Osteocyte (in vitro differentiated cells): ENCODE results near the gene EXOC6B. TPM values are rescaled to one million over a fixed set of nuclear protein-coding genes. Genes with fewer than 3 reads are reported as not detected.

Source experiments
- DNase-seq: peaks from one replicate; pipeline ENCODE4 v3.0.0; 2021; ENCODE audit warnings: mixed read lengths; ENCODE audit not compliant: unreplicated experiment; ENCODE audit errors: extremely low spot score
- H3K27ac Mint-ChIP-seq: one replicate; pipeline ENCODE4 v1.8.0; 2021; ENCODE audit warnings: mild to moderate bottlenecking, mixed read lengths; ENCODE audit not compliant: unreplicated experiment
- H3K27me3 Mint-ChIP-seq: one replicate; pipeline ENCODE4 v1.8.0; 2021; ENCODE audit warnings: mixed read lengths; ENCODE audit not compliant: unreplicated experiment
- H3K36me3 Mint-ChIP-seq: one replicate; pipeline ENCODE4 v1.8.0; 2021; ENCODE audit warnings: mixed read lengths; ENCODE audit not compliant: unreplicated experiment
- H3K4me1 Mint-ChIP-seq: one replicate; pipeline ENCODE4 v1.8.0; 2021; ENCODE audit warnings: mixed read lengths; ENCODE audit not compliant: unreplicated experiment
- H3K4me3 Mint-ChIP-seq: one replicate; pipeline ENCODE4 v1.8.0; 2021; ENCODE audit warnings: mild to moderate bottlenecking, moderate library complexity, mixed read lengths; ENCODE audit not compliant: unreplicated experiment
- H3K9me3 Mint-ChIP-seq: one replicate; pipeline ENCODE4 v1.8.0; 2021; ENCODE audit warnings: mixed read lengths; ENCODE audit not compliant: unreplicated experiment
- CTCF ChIP-seq: fragments of 200-600 bp; sonication (generic); IDR thresholded peaks from 2 replicates; pipeline ENCODE4 v1.5.0; 2021; ENCODE audit warnings: antibody characterized with exemption, mild to moderate bottlenecking, moderate library complexity
- total RNA-seq: library from RNA; stranded (reverse); gene quantifications from 2 replicates; pipeline ENCODE4 v1.2.1, GENCODE V29; 2021

Gene EXOC6B
- total RNA-seq, 1 donor from 2014 or later, result 33.8 TPM

GRCh38 chr2:72145658-72146329 lies 680.0 kb downstream of the EXOC6B start:
- H3K4me1 Mint-ChIP-seq, result peaks cover 54% of the 10 kb centered on the region
- peaks cover 50% of the 10 kb centered on the region for H3K27me3 Mint-ChIP-seq
- H3K27ac Mint-ChIP-seq, result peak overlapping the region; percentile 31
- H3K4me3 Mint-ChIP-seq, result peak overlapping the region; percentile 74
- peak; percentile 56 for DNase-seq
- no peak for TF ChIP-seq CTCF
- H3K9me3 Mint-ChIP-seq, result no peaks in the 10 kb centered on the region
- peaks cover 3% of the 10 kb centered on the region for H3K36me3 Mint-ChIP-seq

GRCh38 chr2:72145289-72145657 lies 680.6 kb downstream of the EXOC6B start:
- peak overlapping the region; percentile 74 for H3K4me3 Mint-ChIP-seq
- peaks cover 54% of the 10 kb centered on the region for H3K4me1 Mint-ChIP-seq
- no peak for TF ChIP-seq CTCF
- H3K36me3 Mint-ChIP-seq, result peaks cover 3% of the 10 kb centered on the region
- H3K9me3 Mint-ChIP-seq, result no peaks in the 10 kb centered on the region
- H3K27ac Mint-ChIP-seq, result peak overlapping the region; percentile 31
- peak; percentile 78 for DNase-seq
- peaks cover 47% of the 10 kb centered on the region for H3K27me3 Mint-ChIP-seq

GRCh38 chr2:72144632-72145288 lies 681.1 kb downstream of the EXOC6B start:
- Mint-ChIP-seq H3K27me3 (peaks cover 43% of the 10 kb centered on the region), H3K27ac (no peak overlapping the region), H3K9me3 (no peaks in the 10 kb centered on the region), H3K4me3 (peak overlapping the region; percentile 74), H3K4me1 (peaks cover 48% of the 10 kb centered on the region), H3K36me3 (peaks cover 3% of the 10 kb centered on the region)
- TF ChIP-seq CTCF, result no peak
- peak; percentile 84 for DNase-seq

- peaks cover 38% of the 10 kb centered on the region for H3K27me3 Mint-ChIP-seq
- H3K9me3 Mint-ChIP-seq, result no peaks in the 10 kb centered on the region
- no peak overlapping the region for H3K27ac Mint-ChIP-seq
- no peak for DNase-seq
- H3K4me1 Mint-ChIP-seq, result peaks cover 43% of the 10 kb centered on the region
- peaks cover 3% of the 10 kb centered on the region for H3K36me3 Mint-ChIP-seq
- H3K4me3 Mint-ChIP-seq, result no peak overlapping the region
- TF ChIP-seq CTCF, result no peak
These were observed 681.6 kb downstream of the EXOC6B start for GRCh38 chr2:72144274-72144631.

- H3K27ac Mint-ChIP-seq, result no peak overlapping the region
- peak overlapping the region; percentile 47 for H3K4me3 Mint-ChIP-seq
- H3K27me3 Mint-ChIP-seq, result peaks cover 34% of the 10 kb centered on the region
- TF ChIP-seq CTCF, result no peak
- peak; percentile 80 for DNase-seq
- H3K9me3 Mint-ChIP-seq, result no peaks in the 10 kb centered on the region
- H3K4me1 Mint-ChIP-seq, result peaks cover 45% of the 10 kb centered on the region
- H3K36me3 Mint-ChIP-seq, result peaks cover 3% of the 10 kb centered on the region
These were observed 682.2 kb downstream of the EXOC6B start for GRCh38 chr2:72143441-72144273.
